IMR-90 (cell line): ENCODE results near the gene AJUBA. TPM values are rescaled to one million over a fixed set of nuclear protein-coding genes. Genes with fewer than 3 reads are reported as not detected.

Experiments used
- ATAC-seq: fragments of 200-7000 bp; cut with Tn5 transposase; 2 replicates; pipeline ENCODE4 v1.9.1; 2020; ENCODE audit warnings: low read depth, mild to moderate bottlenecking, moderate library complexity
- BruUV-seq: library from RNA; stranded (reverse); fragments of 400-500 nt; replicated peaks from 2 replicates; lab custom pipeline; 2021; lab: Mats Ljungman, UMichigan
- CTCF ChIA-PET: fragments of 300-600 bp; formaldehyde crosslinking; extraction: SDS; loops from one replicate; lab custom pipeline; 2021; ENCODE audit warnings: antibody characterized with exemption; lab: Yijun Ruan, JAX
- POLR2A ChIA-PET: fragments of 300-600 bp; sonication (Branson Sonifier 250); formaldehyde crosslinking; loops from one replicate; lab custom pipeline; 2022; ENCODE audit warnings: antibody characterized with exemption; ENCODE audit not compliant: unreplicated experiment; lab: Charles Lee
- DNase-seq: peaks from one replicate; pipeline ENCODE4 v3.0.0; 2013
- H2AFZ ChIP-seq: replicated peaks from 2 replicates; pipeline ENCODE3; 2013; ENCODE audit warnings: low read length, mild to moderate bottlenecking; ENCODE audit not compliant: poor library complexity
- H2AK5ac ChIP-seq: 2 replicates; pipeline ENCODE4 v1.6.1; 2013; ENCODE audit warnings: low read depth, low read length, inconsistent platforms
- H2AK9ac ChIP-seq: replicated peaks from 2 replicates; pipeline ENCODE3; 2013; ENCODE audit warnings: mild to moderate bottlenecking, low read depth, low read length, moderate library complexity; ENCODE audit not compliant: poor library complexity
- H2BK120ac ChIP-seq: 2 replicates; pipeline ENCODE4 v1.6.1; 2013; ENCODE audit warnings: low read depth, low read length, inconsistent platforms
- H2BK15ac ChIP-seq: 3 replicates; pipeline ENCODE4 v1.6.1; 2013; ENCODE audit warnings: low read depth, low read length, inconsistent platforms
- H2BK20ac ChIP-seq: 2 replicates; pipeline ENCODE4 v1.6.1; 2013; ENCODE audit warnings: low read depth, mild to moderate bottlenecking, inconsistent platforms, low read length, moderate library complexity
- H2BK5ac ChIP-seq: 2 replicates; pipeline ENCODE4 v1.6.1; 2013; ENCODE audit warnings: mild to moderate bottlenecking, low read depth, low read length, inconsistent platforms; ENCODE audit not compliant: poor library complexity, severe bottlenecking
- H3K14ac ChIP-seq: replicated peaks from 2 replicates; pipeline ENCODE4 v1.6.1; 2013; ENCODE audit warnings: low read depth, low read length, inconsistent platforms
- H3K18ac ChIP-seq: 2 replicates; pipeline ENCODE4 v1.6.1; 2013; ENCODE audit warnings: low read depth, low read length, control low read depth
- H3K23ac ChIP-seq: 2 replicates; pipeline ENCODE4 v1.6.1; 2013; ENCODE audit warnings: low read depth, low read length, inconsistent platforms
- H3K27ac ChIP-seq: 2 replicates; pipeline ENCODE4 v1.5.1; 2013; ENCODE audit warnings: mild to moderate bottlenecking, control low read depth, low read length; ENCODE audit not compliant: insufficient read depth
- H3K27me3 ChIP-seq: 2 replicates; pipeline ENCODE4 v1.6.1; 2013; ENCODE audit warnings: low read length; ENCODE audit not compliant: control insufficient read depth, insufficient read depth
- H3K36me3 ChIP-seq: 2 replicates; pipeline ENCODE4 v1.6.1; 2013; ENCODE audit warnings: low read length, mixed read lengths; ENCODE audit not compliant: control insufficient read depth, insufficient read depth
- H3K4ac ChIP-seq: 2 replicates; pipeline ENCODE4 v1.6.1; 2013; ENCODE audit warnings: low read depth, low read length, inconsistent platforms
- H3K4me1 ChIP-seq: 2 replicates; pipeline ENCODE4 v1.6.1; 2013; ENCODE audit warnings: low read length, mixed read lengths; ENCODE audit not compliant: control insufficient read depth, insufficient read depth
- H3K4me2 ChIP-seq: 2 replicates; pipeline ENCODE4 v1.6.1; 2013; ENCODE audit warnings: low read depth, mild to moderate bottlenecking, control low read depth, low read length, moderate library complexity
- H3K4me3 ChIP-seq: 2 replicates; pipeline ENCODE4 v1.5.1; 2013; ENCODE audit warnings: low read depth, mild to moderate bottlenecking, control low read depth, low read length, moderate library complexity; ENCODE audit not compliant: insufficient read depth
- H3K56ac ChIP-seq: 2 replicates; pipeline ENCODE4 v1.6.1; 2013; ENCODE audit warnings: low read length, inconsistent platforms; ENCODE audit not compliant: insufficient read depth; ENCODE audit errors: extremely low read depth
- H3K79me1 ChIP-seq, 2 experiments: 2 replicates each; pipeline ENCODE4 v1.6.1; 2013; ENCODE audit warnings: low read length in 2 of 2, inconsistent platforms in 1 of 2, low read depth in 1 of 2
- H3K9ac ChIP-seq: 2 replicates; pipeline ENCODE4 v1.6.1; 2013; ENCODE audit warnings: low read depth, low read length, control low read depth
- H3K9me1 ChIP-seq: 2 replicates; pipeline ENCODE4 v1.6.1; 2013; ENCODE audit warnings: low read length, inconsistent platforms; ENCODE audit not compliant: insufficient read depth
- H3K9me3 ChIP-seq: 2 replicates; pipeline ENCODE4 v1.6.1; 2013; ENCODE audit warnings: low read length; ENCODE audit not compliant: control insufficient read depth, insufficient read depth
- H4K20me1 ChIP-seq: 2 replicates; pipeline ENCODE4 v1.6.1; 2013; ENCODE audit warnings: low read length, inconsistent platforms; ENCODE audit not compliant: insufficient read depth
- H4K5ac ChIP-seq: 2 replicates; pipeline ENCODE4 v1.6.1; 2013; ENCODE audit warnings: mild to moderate bottlenecking, low read depth, low read length, control low read depth
- H4K8ac ChIP-seq, 2 experiments: 2 replicates each; pipeline ENCODE4 v1.6.1; 2013; ENCODE audit warnings: low read depth in 2 of 2, low read length in 2 of 2, control low read depth in 1 of 2, inconsistent platforms in 1 of 2
- H4K91ac ChIP-seq: 2 replicates; pipeline ENCODE4 v1.6.1; 2013; ENCODE audit warnings: low read depth, low read length, inconsistent platforms; ENCODE audit not compliant: insufficient read depth
- BHLHE40 ChIP-seq: fragments of 150-350 bp; IDR thresholded peaks from 2 replicates; pipeline ENCODE4 v1.6.1; 2016; ENCODE audit warnings: mild to moderate bottlenecking, low read depth, low read length
- CEBPB ChIP-seq: IDR thresholded peaks from 2 replicates; pipeline ENCODE4 v1.6.1; 2012; ENCODE audit warnings: low read depth, low read length, improper control_type of control experiment
- CTCF ChIP-seq: conservative IDR thresholded peaks from 2 replicates; pipeline ENCODE4 v1.5.1; 2012; ENCODE audit warnings: mild to moderate bottlenecking, low read depth, low read length, improper control_type of control experiment
- MAFK ChIP-seq: IDR thresholded peaks from 2 replicates; pipeline ENCODE4 v1.6.1; 2012; ENCODE audit warnings: low read depth, low read length, improper control_type of control experiment
- MAZ ChIP-seq: IDR thresholded peaks from 2 replicates; pipeline ENCODE4 v1.6.1; 2012; ENCODE audit warnings: low read depth, mild to moderate bottlenecking, low read length, improper control_type of control experiment, moderate library complexity, borderline replicate concordance
- MXI1 ChIP-seq: IDR thresholded peaks from 2 replicates; pipeline ENCODE4 v1.6.1; 2012; ENCODE audit warnings: low read depth, mild to moderate bottlenecking, low read length, moderate library complexity, borderline replicate concordance
- POLR2A ChIP-seq: IDR thresholded peaks from 2 replicates; pipeline ENCODE4 v1.6.1; 2012; ENCODE audit warnings: mild to moderate bottlenecking, low read depth, low read length
- RFX5 ChIP-seq: IDR thresholded peaks from 2 replicates; pipeline ENCODE4 v1.8.0; 2012; ENCODE audit warnings: low read depth, mild to moderate bottlenecking, low read length, moderate library complexity
- WGBS, 2 experiments: methylation state at CpG; one replicate each; pipeline versions ENCODE4 v1.1.5 to v1.1.7; 2013; ENCODE audit warnings: missing lambda C conversion rate in 2 of 2; ENCODE audit not compliant: insufficient read length in 1 of 2; ENCODE audit errors: extremely low coverage in 2 of 2; 5-methylcytosine and 5-hydroxymethylcytosine counted together
- dilution Hi-C: fragments of 300-500 bp; cut with HindIII; formaldehyde crosslinking; loops from one replicate; pipeline ENCODE4 v1.14.3; 2018; ENCODE audit warnings: low sequenced_read_pairs; ENCODE audit not compliant: unreplicated experiment
- in situ Hi-C: fragments of 300-500 bp; cut with MboI; formaldehyde crosslinking; loops from 3 replicates; pipeline ENCODE4 v1.14.3; 2019; ENCODE audit warnings: low sequenced_read_pairs, inconsistent platforms, mixed read lengths
- intact Hi-C: fragments of 100-400 bp; cut with micrococcal nuclease; formaldehyde crosslinking; loops from 2 replicates; pipeline ENCODE4 v1.10.0; 2022
- polyA plus RNA-seq, 3 experiments: library from polyadenylated mRNA; depleted of rRNA; stranded (reverse); fragments of >200 nt; gene quantifications; 2 replicates each; pipeline ENCODE4 v1.2.3, GENCODE V29; 2012; ENCODE audit warnings: low replicate concordance in 1 of 3
- total RNA-seq: library from RNA; depleted of rRNA; stranded (reverse); fragments of >200 nt; gene quantifications from 2 replicates; pipeline ENCODE4 v1.2.3, GENCODE V29; 2012
- TF ChIP-seq, protein P1 (sequence below): fragments of 150-350 bp; IDR thresholded peaks from 2 replicates; pipeline ENCODE4 v1.6.1; 2016; ENCODE audit warnings: low read depth, mild to moderate bottlenecking, low read length, moderate library complexity, borderline replicate concordance
- TF ChIP-seq, protein P2 (sequence below): fragments of 150-350 bp; IDR thresholded peaks from 2 replicates; pipeline ENCODE4 v1.6.1; 2017; ENCODE audit warnings: mild to moderate bottlenecking, antibody characterized with exemption, low read length, low read depth

AJUBA gene
- total and polyA plus RNA-seq, 2 of the 4 experiments (the other 2 are of a cell fraction): 46.4 to 67.6 TPM

DNA sequence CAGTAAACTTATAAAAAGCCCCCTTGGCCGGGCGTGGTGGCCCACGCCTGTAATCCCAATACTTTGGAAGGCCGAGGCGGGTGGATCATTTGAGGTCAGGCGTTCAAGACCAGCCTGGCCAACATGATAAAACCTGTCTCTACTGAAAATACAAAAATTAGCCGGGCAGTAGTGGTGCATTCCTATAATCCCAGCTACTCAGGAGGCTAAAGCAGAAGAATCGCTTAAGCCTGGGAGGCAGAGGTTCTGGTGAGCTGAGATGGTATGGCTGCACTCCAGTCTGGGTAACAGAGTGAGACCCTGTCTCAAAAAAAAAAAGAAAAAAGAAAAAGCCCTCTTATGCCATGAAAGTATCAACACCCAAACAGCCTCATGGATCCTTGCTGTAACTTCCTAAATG is 56.8 kb downstream of the AJUBA start:
- H3K56ac ChIP-seq: no peak overlapping the region
- intact Hi-C loops (no loop called here), dilution Hi-C loops (no loop called here), in situ Hi-C loops (no loop called here)
- POLR2A ChIA-PET: no interaction called here
- H2BK5ac ChIP-seq: no peak overlapping the region
- peaks cover 8% of the 10 kb centered on the region; the same call in 1 of the 2 replicates for H3K9me1 ChIP-seq
- H2BK20ac ChIP-seq: no peak overlapping the region
- H3K18ac ChIP-seq: no peak overlapping the region
- no TSS peak for BruUV-seq
- WGBS, 2 experiments: no CpG with 5 or more reads among the region's 8 CpGs
- no peak overlapping the region for H3K23ac ChIP-seq
- H2AK9ac ChIP-seq: no peak overlapping the region
- TF ChIP-seq BHLHE40 (no peak), MAFK (no peak), RFX5 (no peak), CTCF (no peak), POLR2A (no peak), MXI1 (no peak), MAZ (no peak), CEBPB (no peak)
- TF ChIP-seq, protein P1, sequence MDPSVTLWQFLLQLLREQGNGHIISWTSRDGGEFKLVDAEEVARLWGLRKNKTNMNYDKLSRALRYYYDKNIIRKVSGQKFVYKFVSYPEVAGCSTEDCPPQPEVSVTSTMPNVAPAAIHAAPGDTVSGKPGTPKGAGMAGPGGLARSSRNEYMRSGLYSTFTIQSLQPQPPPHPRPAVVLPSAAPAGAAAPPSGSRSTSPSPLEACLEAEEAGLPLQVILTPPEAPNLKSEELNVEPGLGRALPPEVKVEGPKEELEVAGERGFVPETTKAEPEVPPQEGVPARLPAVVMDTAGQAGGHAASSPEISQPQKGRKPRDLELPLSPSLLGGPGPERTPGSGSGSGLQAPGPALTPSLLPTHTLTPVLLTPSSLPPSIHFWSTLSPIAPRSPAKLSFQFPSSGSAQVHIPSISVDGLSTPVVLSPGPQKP: no peak
- TF ChIP-seq, protein P2, sequence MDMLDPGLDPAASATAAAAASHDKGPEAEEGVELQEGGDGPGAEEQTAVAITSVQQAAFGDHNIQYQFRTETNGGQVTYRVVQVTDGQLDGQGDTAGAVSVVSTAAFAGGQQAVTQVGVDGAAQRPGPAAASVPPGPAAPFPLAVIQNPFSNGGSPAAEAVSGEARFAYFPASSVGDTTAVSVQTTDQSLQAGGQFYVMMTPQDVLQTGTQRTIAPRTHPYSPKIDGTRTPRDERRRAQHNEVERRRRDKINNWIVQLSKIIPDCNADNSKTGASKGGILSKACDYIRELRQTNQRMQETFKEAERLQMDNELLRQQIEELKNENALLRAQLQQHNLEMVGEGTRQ: no peak
- H3K27me3 ChIP-seq: no peaks in the 10 kb centered on the region
- no peak overlapping the region for H3K9ac ChIP-seq
- CTCF ChIA-PET: no interaction called here
- no peak overlapping the region for H3K4ac ChIP-seq
- H3K14ac ChIP-seq: no peak overlapping the region
- peaks cover 3% of the 10 kb centered on the region; the same call in 1 of the 2 replicates for H3K4me1 ChIP-seq
- H2AFZ ChIP-seq: no peak overlapping the region
- no peak for ATAC-seq
- no peak overlapping the region for H3K4me2 ChIP-seq
- H3K4me3 ChIP-seq: no peak overlapping the region
- H3K9me3 ChIP-seq: no peaks in the 10 kb centered on the region
- no peak overlapping the region for H4K91ac ChIP-seq
- no peak for DNase-seq
- no peak overlapping the region for H3K27ac ChIP-seq
- H2BK15ac ChIP-seq: no peak overlapping the region
- peaks cover 34% of the 10 kb centered on the region for H3K36me3 ChIP-seq
- no peak overlapping the region for H4K8ac ChIP-seq
- no peak overlapping the region for H2BK120ac ChIP-seq
- peaks cover 7 to 53% of the 10 kb centered on the region in 2 experiments for H3K79me1 ChIP-seq
- no peaks in the 10 kb centered on the region for H4K20me1 ChIP-seq
- no peak overlapping the region for H4K5ac ChIP-seq
- H2AK5ac ChIP-seq: no peak overlapping the region
